Keratinocyte (primary cell): Measurements from ENCODE around the gene DNAH17. TPM values are rescaled to one million over a fixed set of nuclear protein-coding genes. Genes with fewer than 3 reads are reported as not detected.

Source experiments
- DNase-seq: peaks from one replicate; pipeline ENCODE4 v3.0.0-alpha.2; 2011; ENCODE audit warnings: low read depth, missing footprints, low spot score
- FAIRE-seq: peaks from 2 replicates; lab custom pipeline; 2011; peaks lifted over from hg19 to GRCh38; lab: Jason Lieb, UNC
- H2AFZ ChIP-seq: 2 replicates; pipeline ENCODE4 v1.6.0; 2012; ENCODE audit warnings: low read length, control low read depth, inconsistent platforms; ENCODE audit not compliant: control insufficient read depth
- H3K27ac ChIP-seq: 2 replicates; pipeline ENCODE4 v1.5.1; 2011; ENCODE audit warnings: low read length; ENCODE audit not compliant: control insufficient read depth, insufficient read depth
- H3K27me3 ChIP-seq: 3 replicates; pipeline ENCODE4 v1.6.0; 2011; ENCODE audit warnings: low read length; ENCODE audit not compliant: control insufficient read depth, insufficient read depth; ENCODE audit errors: extremely low read depth
- H3K36me3 ChIP-seq, 2 experiments: 2 replicates in 1 of 2; 3 replicates in 1 of 2; pipeline ENCODE4 v1.5.1; 2011; ENCODE audit warnings: low read length in 2 of 2, mild to moderate bottlenecking in 1 of 2; ENCODE audit not compliant: control insufficient read depth in 2 of 2, insufficient read depth in 2 of 2; ENCODE audit errors: extremely low read depth in 1 of 2
- H3K4me1 ChIP-seq: 3 replicates; pipeline ENCODE4 v1.5.1; 2011; ENCODE audit warnings: low read length; ENCODE audit not compliant: control insufficient read depth, insufficient read depth; ENCODE audit errors: extremely low read depth
- H3K4me2 ChIP-seq: 3 replicates; pipeline ENCODE4 v1.6.0; 2011; ENCODE audit warnings: low read depth, low read length; ENCODE audit not compliant: control insufficient read depth, insufficient read depth; ENCODE audit errors: extremely low read depth
- H3K4me3 ChIP-seq, 3 experiments: fragments of 200-600 bp in 1 of 3; sonication (generic) in 1 of 3; 2 replicates in 2 of 3; 3 replicates in 1 of 3; pipeline ENCODE4 v1.5.1; 2011 to 2016; ENCODE audit warnings: low read length in 3 of 3, mild to moderate bottlenecking in 3 of 3, control low read depth in 2 of 3, inconsistent platforms in 1 of 3, low read depth in 1 of 3, mixed read lengths in 1 of 3, mixed run types in 1 of 3, moderate library complexity in 1 of 3; ENCODE audit not compliant: control insufficient read depth in 2 of 3, insufficient read depth in 2 of 3; ENCODE audit errors: extremely low read depth in 1 of 3
- H3K79me2 ChIP-seq: 2 replicates; pipeline ENCODE4 v1.6.0; 2012; ENCODE audit warnings: low read length; ENCODE audit not compliant: control insufficient read depth, insufficient read depth
- H3K9ac ChIP-seq: 3 replicates; pipeline ENCODE4 v1.6.0; 2011; ENCODE audit warnings: low read length; ENCODE audit not compliant: control insufficient read depth, insufficient read depth; ENCODE audit errors: extremely low read depth
- H3K9me1 ChIP-seq: 3 replicates; pipeline ENCODE4 v1.6.0; 2011; ENCODE audit warnings: low read length; ENCODE audit not compliant: control insufficient read depth, insufficient read depth; ENCODE audit errors: extremely low read depth
- H3K9me3 ChIP-seq: 2 replicates; pipeline ENCODE4 v1.5.1; 2012; ENCODE audit warnings: low read depth, low read length; ENCODE audit not compliant: control insufficient read depth
- H4K20me1 ChIP-seq: 3 replicates; pipeline ENCODE4 v1.6.0; 2011; ENCODE audit warnings: low read length; ENCODE audit not compliant: control insufficient read depth, insufficient read depth; ENCODE audit errors: extremely low read depth
- EZH2 ChIP-seq: IDR thresholded peaks from one replicate; pipeline ENCODE4 v1.6.1; 2012; ENCODE audit warnings: inconsistent platforms, mild to moderate bottlenecking, low read length, moderate library complexity
- dilution Hi-C: fragments of 300-500 bp; cut with MboI; formaldehyde crosslinking; loops from one replicate; pipeline ENCODE4 v1.7.0; 2020; ENCODE audit warnings: low sequenced_read_pairs; ENCODE audit not compliant: extremely low pct_ligation_motif_present
- polyA plus RNA-seq, 5 experiments: library from polyadenylated mRNA; depleted of rRNA in 3 of 5; stranded (reverse) in 3 of 5; stranded (forward) in 1 of 5; unstranded in 1 of 5; fragments of >200 nt; gene quantifications; 1 replicate in 1 of 5; 2 replicates in 3 of 5; 3 replicates in 1 of 5; pipeline versions ENCODE4 v1.2.1 to v1.2.3, GENCODE V29; 2011 to 2012; ENCODE audit warnings: missing spikeins in 2 of 5, low read depth in 1 of 5, low replicate concordance in 1 of 5
- TF ChIP-seq, protein P1 (sequence below), 3 experiments: IDR thresholded peaks in 1 of 3; conservative IDR thresholded peaks in 1 of 3; optimal IDR thresholded peaks in 1 of 3; 2 replicates in 2 of 3; 3 replicates in 1 of 3; pipeline versions ENCODE3 to v1.5.1; 2011; ENCODE audit warnings: low read length in 3 of 3, mild to moderate bottlenecking in 3 of 3, moderate library complexity in 2 of 3, control low read depth in 1 of 3, inconsistent platforms in 1 of 3; ENCODE audit not compliant: insufficient read depth in 2 of 3; ENCODE audit errors: extremely low read depth in 1 of 3

The DNAH17 gene
- polyA plus RNA-seq, 1 donor (not counting 4 experiments of a cell fraction or from before 2014, with no cell fraction given) = 0.16 TPM

DNA sequence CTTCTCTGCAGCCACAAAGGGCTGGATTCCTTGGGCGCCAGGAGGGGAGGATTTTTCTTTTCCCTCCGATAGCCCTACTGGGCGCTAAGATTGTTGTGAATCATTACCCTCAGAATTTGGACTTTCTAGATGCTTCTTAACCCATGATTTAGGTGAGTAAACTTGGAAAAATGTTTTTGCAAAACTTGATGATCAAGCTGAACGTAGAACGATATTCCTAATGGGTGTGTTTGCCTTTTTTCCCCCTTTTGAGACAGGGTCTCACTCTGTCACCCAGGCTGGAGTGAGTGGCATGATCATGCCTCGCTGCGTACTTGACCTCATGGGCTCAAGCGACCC is 155.0 kb downstream of the DNAH17 start:
- Histone ChIP-seq H3K4me2 (no peak overlapping the region), H3K36me3 (peaks cover 27 to 45% of the 10 kb centered on the region in 2 experiments), H3K79me2 (peaks cover 2% of the 10 kb centered on the region), H3K27me3 (no peaks in the 10 kb centered on the region), H4K20me1 (no peaks in the 10 kb centered on the region), H3K4me3 (no peak overlapping the region), H3K4me1 (no peaks in the 10 kb centered on the region), H2AFZ (no peak overlapping the region), H3K27ac (no peak overlapping the region), H3K9ac (no peak overlapping the region), H3K9me1 (no peaks in the 10 kb centered on the region), H3K9me3 (no peaks in the 10 kb centered on the region)
- no peak for TF ChIP-seq EZH2
- TF ChIP-seq, protein P1, sequence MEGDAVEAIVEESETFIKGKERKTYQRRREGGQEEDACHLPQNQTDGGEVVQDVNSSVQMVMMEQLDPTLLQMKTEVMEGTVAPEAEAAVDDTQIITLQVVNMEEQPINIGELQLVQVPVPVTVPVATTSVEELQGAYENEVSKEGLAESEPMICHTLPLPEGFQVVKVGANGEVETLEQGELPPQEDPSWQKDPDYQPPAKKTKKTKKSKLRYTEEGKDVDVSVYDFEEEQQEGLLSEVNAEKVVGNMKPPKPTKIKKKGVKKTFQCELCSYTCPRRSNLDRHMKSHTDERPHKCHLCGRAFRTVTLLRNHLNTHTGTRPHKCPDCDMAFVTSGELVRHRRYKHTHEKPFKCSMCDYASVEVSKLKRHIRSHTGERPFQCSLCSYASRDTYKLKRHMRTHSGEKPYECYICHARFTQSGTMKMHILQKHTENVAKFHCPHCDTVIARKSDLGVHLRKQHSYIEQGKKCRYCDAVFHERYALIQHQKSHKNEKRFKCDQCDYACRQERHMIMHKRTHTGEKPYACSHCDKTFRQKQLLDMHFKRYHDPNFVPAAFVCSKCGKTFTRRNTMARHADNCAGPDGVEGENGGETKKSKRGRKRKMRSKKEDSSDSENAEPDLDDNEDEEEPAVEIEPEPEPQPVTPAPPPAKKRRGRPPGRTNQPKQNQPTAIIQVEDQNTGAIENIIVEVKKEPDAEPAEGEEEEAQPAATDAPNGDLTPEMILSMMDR (optimal IDR thresholded peaks at IDR 0.05 in 1 of 3, IDR thresholded peaks at IDR 0.05 in 1 of 3, conservative IDR thresholded peaks at IDR 0.05 in 1 of 3; ENCODE audit: extremely low read depth in 1 of 3, insufficient read depth in 2 of 3, low read length in 3 of 3) = no peak
- DNase-seq (no peak), FAIRE-seq (no peak)
- dilution Hi-C loops = no loop called here

DNA sequence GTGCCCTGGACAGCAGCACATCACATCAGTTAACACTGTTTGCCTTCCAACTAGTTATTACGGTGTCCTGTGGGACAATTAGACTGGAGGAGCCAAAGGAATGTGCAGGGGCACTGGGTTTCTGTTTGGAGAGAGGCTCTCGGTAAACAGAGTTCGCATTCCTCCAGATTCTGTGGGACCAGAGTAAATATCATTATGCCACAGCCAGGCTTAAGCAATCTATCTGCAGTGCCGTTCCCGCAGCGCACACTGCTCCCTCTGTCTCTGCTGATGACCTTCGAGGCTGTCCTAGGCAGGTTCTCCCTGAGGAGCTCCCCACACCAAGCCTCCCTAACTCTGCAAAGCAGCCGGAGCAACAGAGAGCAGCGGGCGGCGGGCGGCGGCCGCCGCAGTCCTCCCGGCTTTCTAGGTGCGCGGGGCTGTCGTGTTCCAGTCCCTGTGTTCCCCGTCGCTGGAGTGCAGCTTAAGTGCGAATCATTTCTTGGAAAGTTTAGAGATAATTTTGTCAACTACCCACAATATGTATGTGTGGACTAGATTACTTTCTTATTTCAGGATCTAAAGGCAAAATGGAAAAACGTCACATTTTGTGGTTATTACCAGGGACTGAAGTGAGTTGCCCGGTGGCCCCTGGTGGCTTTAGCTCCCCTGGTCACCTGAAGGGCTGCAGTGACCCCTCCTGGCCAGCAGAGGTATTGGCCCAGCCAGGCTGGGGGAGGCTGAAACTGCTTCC is 155.5 kb downstream of the DNAH17 start:
- H3K27ac ChIP-seq = no peak overlapping the region
- no peaks in the 10 kb centered on the region for H3K4me1 ChIP-seq
- H3K9me3 ChIP-seq = no peaks in the 10 kb centered on the region
- no peak overlapping the region for H3K4me3 ChIP-seq
- H2AFZ ChIP-seq = no peak overlapping the region
- no peak overlapping the region for H3K9ac ChIP-seq
- no peaks in the 10 kb centered on the region for H3K27me3 ChIP-seq
- no peaks in the 10 kb centered on the region for H4K20me1 ChIP-seq
- DNase-seq (no peak), FAIRE-seq (no peak)
- no peak overlapping the region for H3K4me2 ChIP-seq
- H3K79me2 ChIP-seq = peaks cover 2% of the 10 kb centered on the region
- TF ChIP-seq EZH2 = no peak
- TF ChIP-seq, protein P1 (optimal IDR thresholded peaks at IDR 0.05 in 1 of 3, IDR thresholded peaks at IDR 0.05 in 1 of 3, conservative IDR thresholded peaks at IDR 0.05 in 1 of 3; ENCODE audit: extremely low read depth in 1 of 3, insufficient read depth in 2 of 3, low read length in 3 of 3) = peak; percentile 96 to 98 (median 98)
- H3K9me1 ChIP-seq = no peaks in the 10 kb centered on the region
- dilution Hi-C loops = no loop called here
- H3K36me3 ChIP-seq = peaks cover 28 to 45% of the 10 kb centered on the region in 2 experiments
